Tibial artery (tissue), 4 donors: ENCODE measurements around the gene CST4.

ENCODE experiments used
- DNase-seq, 2 donors: peaks; one replicate each; pipeline ENCODE4 v3.0.0-alpha.2; 2019
- H3K27ac ChIP-seq, 2 donors: fragments of 200-600 bp; sonication (generic) in 1 of 2; 1 replicate in 1 of 2; 2 replicates in 1 of 2; pipeline ENCODE4 v1.5.1; 2018 to 2019; ENCODE audit warnings: mild to moderate bottlenecking in 1 of 2
- H3K27me3 ChIP-seq, 2 donors: fragments of 200-600 bp; sonication (generic) in 1 of 2; one replicate each; pipeline versions ENCODE4 v1.5.1 to v1.6.0; 2016 to 2019
- H3K36me3 ChIP-seq, 3 donors: fragments of 200-600 bp; sonication (generic) in 2 of 3; one replicate each; pipeline ENCODE4 v1.5.1; 2016 to 2019; ENCODE audit warnings: mild to moderate bottlenecking in 2 of 3
- H3K4me1 ChIP-seq, 4 donors: fragments of 200-600 bp; sonication (generic) in 2 of 4; 1 replicate in 3 of 4; 2 replicates in 1 of 4; pipeline ENCODE4 v1.5.1; 2016 to 2019
- H3K4me3 ChIP-seq, 2 donors: fragments of 200-600 bp; sonication (generic) in 1 of 2; 1 replicate in 1 of 2; 2 replicates in 1 of 2; pipeline ENCODE4 v1.5.1; 2018 to 2019; ENCODE audit warnings: mild to moderate bottlenecking in 2 of 2
- H3K9me3 ChIP-seq, 3 donors: fragments of 200-600 bp; sonication (generic) in 1 of 3; one replicate each; pipeline ENCODE4 v1.5.1; 2016 to 2019
- intact Hi-C: fragments of 100-400 bp; cut with DNase I; formaldehyde crosslinking; loops from one replicate; pipeline ENCODE4 v1.15.0; 2023; ENCODE audit warnings: low total_unique reads
- TF ChIP-seq, protein P1 (sequence below), 2 experiments: fragments of 200-600 bp in 1 of 2; fragments of 450-650 bp in 1 of 2; IDR thresholded peaks; one replicate each; pipeline ENCODE4 v1.5.1; 2017 to 2019; ENCODE audit warnings: antibody characterized with exemption in 2 of 2, mild to moderate bottlenecking in 1 of 2, moderate library complexity in 1 of 2

CST4 gene

DNA sequence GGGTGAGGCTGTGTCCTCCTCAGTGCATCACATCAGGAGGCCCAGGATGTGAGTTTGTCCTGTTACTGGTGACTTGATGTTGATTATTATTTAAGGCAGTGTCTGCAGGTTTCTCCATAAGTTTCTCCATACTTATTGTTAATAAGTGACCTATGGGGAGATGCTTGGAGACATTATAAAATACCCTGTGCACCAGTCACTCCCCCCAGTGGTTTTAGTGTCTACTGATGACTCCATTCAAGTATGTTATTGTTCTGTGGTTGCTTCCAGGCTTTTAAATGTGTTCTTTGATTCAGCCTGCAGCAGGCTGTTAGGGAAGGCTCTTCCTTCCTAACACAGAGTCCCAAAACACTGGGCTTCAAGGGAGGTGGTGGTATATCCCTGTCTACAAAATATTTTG, 36.5 kb downstream of the CST4 start:
- Histone ChIP-seq H3K27me3 (no peaks in the 10 kb centered on the region), H3K27ac (no peak overlapping the region), H3K36me3 (no peaks in the 10 kb centered on the region), H3K4me3 (no peak overlapping the region), H3K4me1 (peaks cover 0 to 11% (median 4%) of the 10 kb centered on the region in 4 donors), H3K9me3 (no peaks in the 10 kb centered on the region)
- no peak for DNase-seq
- intact Hi-C loops, result no loop called here
- TF ChIP-seq, protein P1, sequence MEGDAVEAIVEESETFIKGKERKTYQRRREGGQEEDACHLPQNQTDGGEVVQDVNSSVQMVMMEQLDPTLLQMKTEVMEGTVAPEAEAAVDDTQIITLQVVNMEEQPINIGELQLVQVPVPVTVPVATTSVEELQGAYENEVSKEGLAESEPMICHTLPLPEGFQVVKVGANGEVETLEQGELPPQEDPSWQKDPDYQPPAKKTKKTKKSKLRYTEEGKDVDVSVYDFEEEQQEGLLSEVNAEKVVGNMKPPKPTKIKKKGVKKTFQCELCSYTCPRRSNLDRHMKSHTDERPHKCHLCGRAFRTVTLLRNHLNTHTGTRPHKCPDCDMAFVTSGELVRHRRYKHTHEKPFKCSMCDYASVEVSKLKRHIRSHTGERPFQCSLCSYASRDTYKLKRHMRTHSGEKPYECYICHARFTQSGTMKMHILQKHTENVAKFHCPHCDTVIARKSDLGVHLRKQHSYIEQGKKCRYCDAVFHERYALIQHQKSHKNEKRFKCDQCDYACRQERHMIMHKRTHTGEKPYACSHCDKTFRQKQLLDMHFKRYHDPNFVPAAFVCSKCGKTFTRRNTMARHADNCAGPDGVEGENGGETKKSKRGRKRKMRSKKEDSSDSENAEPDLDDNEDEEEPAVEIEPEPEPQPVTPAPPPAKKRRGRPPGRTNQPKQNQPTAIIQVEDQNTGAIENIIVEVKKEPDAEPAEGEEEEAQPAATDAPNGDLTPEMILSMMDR (IDR thresholded peaks at IDR 0.05), result no peak

DNA sequence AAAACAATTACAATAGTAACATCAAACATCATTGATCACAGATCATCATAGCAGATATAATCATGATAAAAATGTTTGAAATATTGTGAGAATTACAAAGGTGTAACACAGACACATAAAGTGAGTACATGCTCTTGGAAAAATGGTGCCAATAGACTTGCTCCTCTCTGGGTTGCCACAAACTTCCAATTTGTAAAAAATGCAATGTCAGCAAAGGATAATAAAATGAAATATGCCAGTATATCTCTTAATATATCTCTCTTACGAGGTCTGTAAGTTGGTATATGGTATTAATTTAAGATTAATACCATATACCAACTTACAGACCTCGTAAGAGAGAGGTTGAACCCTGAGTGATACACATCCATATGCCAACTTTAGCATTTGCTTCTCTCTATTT, 37.7 kb downstream of the CST4 start:
- TF ChIP-seq, protein P1 (IDR thresholded peaks at IDR 0.05), result no peak
- H3K27me3 ChIP-seq, result no peaks in the 10 kb centered on the region
- H3K9me3 ChIP-seq, result no peaks in the 10 kb centered on the region
- DNase-seq, result no peak
- H3K4me1 ChIP-seq, result peaks cover 0 to 11% (median 4%) of the 10 kb centered on the region in 4 donors
- intact Hi-C loops, result no loop called here
- no peaks in the 10 kb centered on the region for H3K36me3 ChIP-seq
- no peak overlapping the region for H3K4me3 ChIP-seq
- no peak overlapping the region for H3K27ac ChIP-seq

DNA sequence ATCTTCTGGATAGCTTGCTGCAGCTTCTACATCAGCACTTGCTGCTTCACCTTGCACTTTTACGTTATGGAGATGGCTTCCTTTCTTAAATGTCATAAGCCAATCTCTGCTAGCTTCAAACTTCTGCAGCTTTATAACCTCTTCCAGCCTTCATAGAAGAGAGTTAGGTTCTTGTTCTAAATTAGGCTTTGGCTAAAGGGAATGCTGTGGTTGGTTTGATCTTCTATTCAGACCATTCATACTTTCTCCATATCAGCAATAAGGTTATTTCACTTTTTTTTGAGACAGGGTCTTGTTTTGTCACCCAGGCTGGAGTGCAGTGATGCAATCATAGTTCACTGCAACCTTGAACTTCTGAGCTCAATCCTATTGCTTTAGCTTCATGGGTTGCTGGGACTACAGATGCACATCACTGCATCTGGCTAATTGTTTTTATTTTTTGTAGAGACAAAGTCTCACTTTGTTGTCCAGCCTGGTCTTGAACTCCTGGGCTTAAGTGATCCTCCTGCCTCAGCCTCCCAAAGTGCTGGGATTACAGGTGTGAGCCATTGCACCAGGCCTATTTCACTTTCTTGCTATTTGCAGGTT, 38.9 kb downstream of the CST4 start:
- no peaks in the 10 kb centered on the region for H3K9me3 ChIP-seq
- H3K27ac ChIP-seq, result no peak overlapping the region
- intact Hi-C loops, result no loop called here
- DNase-seq, result no peak
- H3K27me3 ChIP-seq, result no peaks in the 10 kb centered on the region
- peaks cover 0 to under 1% (median 0%) of the 10 kb centered on the region in 4 donors for H3K4me1 ChIP-seq
- H3K4me3 ChIP-seq, result no peak overlapping the region
- TF ChIP-seq, protein P1 (IDR thresholded peaks at IDR 0.05), result no peak
- H3K36me3 ChIP-seq, result no peaks in the 10 kb centered on the region

DNA sequence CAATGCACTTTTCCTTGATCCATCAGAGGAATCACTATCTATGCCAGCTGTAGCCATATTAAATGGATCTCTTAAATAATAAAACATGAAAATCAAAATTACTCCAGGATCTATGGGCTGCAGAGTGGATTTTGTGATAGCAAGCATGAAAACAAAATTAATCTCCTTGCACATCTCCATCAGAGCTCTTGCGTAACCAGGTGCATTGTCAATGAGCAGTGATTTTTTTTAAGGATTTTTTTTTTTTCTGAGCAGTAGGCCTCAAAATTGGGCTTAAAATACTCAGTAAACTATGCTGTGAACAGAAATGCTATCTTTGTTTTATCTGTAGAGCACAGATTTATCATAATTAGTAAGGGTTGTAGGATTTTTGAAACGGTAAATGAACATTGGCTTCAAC, 39.6 kb downstream of the CST4 start:
- no peak for DNase-seq
- H3K27me3 ChIP-seq, result no peaks in the 10 kb centered on the region
- H3K4me3 ChIP-seq, result no peak overlapping the region
- H3K27ac ChIP-seq, result no peak overlapping the region
- H3K4me1 ChIP-seq, result no peaks in the 10 kb centered on the region
- intact Hi-C loops, result no loop called here
- no peaks in the 10 kb centered on the region for H3K36me3 ChIP-seq
- H3K9me3 ChIP-seq, result no peaks in the 10 kb centered on the region
- TF ChIP-seq, protein P1 (IDR thresholded peaks at IDR 0.05), result no peak

DNA sequence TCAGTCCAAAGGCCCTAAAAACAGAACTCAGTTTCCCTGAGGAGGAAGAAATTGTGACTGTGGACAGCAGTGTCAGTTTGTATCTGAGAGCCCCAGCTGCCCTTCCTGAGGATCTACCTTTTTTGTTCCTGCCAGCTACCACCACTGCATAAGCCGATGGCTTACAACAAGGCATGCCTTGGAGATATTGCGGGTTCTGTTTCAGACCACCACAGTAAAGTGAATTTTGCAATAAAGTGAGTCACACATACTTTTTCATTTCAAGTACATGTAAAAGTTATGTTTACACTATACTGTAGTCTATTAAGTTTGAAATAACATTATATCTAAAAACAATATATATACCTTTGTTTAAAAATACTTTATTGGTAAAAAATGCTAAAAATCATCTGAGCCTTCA, 41.5 kb downstream of the CST4 start:
- TF ChIP-seq, protein P1 (IDR thresholded peaks at IDR 0.05), result no peak
- Histone ChIP-seq H3K36me3 (no peaks in the 10 kb centered on the region), H3K27ac (no peak overlapping the region), H3K4me1 (no peaks in the 10 kb centered on the region), H3K9me3 (no peaks in the 10 kb centered on the region), H3K4me3 (no peak overlapping the region), H3K27me3 (no peaks in the 10 kb centered on the region)
- intact Hi-C loops, result no loop called here
- no peak for DNase-seq
